Activated CD4-positive, alpha-beta T cell treated with anti-CD3 and anti-CD28 coated beads for 4 hours (primary cell): ENCODE data around the gene IWS1.
A peak's percentile ranks its signal among the peaks of the same experiment; 100 is the strongest.
"Not testable (repeated sequence)": the region's sequence is repeated elsewhere in the genome, so short reads cannot be mapped to it uniquely, and the experiment has no call there.

Experiments used
- DNase-seq, 2 donors: peaks; one replicate each; pipeline ENCODE4 v3.0.0-alpha.2; 2020

IWS1 gene

DNA sequence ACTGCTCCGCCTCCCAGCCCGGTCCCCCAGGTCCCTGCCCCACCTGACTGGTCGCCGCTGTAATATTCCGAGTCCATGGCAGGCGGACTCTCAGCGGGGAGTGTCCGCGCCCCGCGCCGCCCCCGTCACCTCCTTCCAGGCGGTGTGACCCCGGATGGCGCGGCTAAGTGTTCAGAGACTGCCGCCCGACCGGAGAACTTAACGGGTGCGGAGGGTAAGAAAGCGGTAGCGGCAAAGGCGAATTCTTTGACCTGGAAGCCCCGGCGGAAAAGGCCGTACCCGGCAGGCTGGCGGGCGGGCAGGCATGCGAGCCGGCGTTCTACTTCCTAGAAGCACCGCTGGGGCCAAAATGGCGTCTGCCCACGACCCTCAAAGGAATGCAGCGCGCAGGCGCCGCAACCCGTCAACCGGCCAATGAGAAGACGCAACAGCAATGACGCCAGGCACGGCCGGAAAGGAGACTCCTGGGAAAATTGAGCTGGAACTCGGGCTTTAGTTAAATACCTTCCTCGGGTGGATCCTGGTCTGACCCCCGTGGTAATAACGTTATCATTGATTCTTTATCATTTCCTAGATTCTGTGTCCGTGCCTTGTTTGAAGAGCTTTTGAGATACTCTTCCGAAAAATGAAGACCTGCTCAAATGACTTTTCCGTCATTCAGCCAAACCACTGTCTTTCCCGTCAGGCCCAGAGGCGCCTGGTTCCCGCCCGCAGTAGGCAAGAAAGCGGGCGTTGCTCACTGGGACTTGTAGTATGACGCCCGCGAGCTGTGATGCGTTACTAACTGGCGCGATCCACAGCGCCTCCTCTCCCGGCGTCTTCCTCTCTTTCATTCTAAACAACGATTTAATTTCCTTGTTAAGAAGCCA, at the start of gene IWS1:
Gene IWS1, minus strand, starts transcription at position 358 of the 869 bp plus-strand sequence. Its CDS starts 281 bp downstream, at position 77.
- peak; percentile 87 to 91 for DNase-seq

DNA sequence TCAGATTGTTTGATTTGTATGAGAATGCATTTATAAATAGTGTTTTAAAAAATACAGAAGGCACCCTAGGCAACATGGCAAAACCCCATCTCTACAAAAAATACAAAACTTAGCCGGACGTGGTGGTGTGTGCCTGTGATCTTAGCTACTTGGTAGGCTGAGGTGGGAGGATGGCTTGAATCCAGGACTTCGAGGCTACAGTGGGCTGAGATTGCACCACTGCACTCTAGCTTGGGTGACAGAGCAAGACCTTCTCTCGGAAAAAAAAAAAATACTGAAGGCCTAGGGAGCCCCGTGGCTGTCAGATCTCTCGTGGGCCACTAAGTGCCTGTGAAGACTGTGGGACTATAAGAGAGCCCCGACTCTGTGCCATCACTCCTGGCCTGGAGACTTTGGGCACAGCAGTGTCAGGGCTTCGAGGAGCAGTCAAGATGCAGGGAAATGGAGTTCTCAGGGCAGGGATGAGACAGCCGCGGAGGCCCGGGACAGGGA, 49.7 kb upstream of the IWS1 start:
- DNase-seq, result no peak

DNA sequence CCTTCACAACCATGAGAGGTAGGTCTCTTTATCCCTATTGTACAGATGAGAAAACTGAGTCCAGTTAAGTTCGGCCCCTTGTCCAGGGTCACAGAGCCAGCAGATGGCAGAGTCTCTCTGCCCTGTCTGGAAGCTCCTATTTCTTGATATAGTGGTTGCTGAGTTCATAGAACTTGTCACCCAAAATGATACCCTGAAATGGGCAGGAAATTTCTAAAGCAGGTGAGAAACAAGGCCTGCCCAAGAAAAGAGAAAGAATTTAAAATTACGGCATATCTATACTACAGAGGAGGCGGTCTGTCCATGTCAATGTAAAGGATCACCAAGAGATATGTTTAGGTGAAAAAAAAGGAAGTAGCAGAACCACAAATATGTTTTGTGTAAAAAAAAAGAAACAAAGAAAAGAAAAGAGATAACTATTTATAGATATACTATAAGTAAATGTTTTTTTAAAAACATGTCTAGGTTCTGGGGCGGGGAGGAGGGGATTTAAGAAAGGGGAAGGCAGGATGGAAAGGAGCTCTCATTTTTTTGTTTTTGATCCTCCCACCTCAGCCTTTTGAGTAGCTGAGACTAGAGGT, 49.0 kb upstream of the IWS1 start:
- no peak for DNase-seq

DNA sequence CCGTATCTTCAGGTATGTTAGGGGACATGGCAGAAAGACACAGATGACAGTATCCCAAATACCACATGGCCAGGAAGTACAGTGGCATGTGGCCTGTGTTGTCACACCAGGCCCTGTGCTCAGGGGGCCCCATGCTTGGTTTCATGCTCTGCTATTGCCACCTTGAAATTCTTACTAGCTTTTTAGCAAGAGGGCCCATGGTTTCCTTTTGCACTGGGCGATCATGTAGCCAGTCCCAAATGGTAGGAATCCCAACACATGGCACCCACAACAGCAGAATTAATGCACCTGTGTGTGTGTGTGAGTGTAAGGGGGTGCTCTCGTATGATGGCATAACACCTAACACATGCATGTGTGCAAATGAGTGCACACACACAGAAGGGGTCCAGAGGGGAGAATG, 48.4 kb upstream of the IWS1 start:
- DNase-seq, result no peak

DNA sequence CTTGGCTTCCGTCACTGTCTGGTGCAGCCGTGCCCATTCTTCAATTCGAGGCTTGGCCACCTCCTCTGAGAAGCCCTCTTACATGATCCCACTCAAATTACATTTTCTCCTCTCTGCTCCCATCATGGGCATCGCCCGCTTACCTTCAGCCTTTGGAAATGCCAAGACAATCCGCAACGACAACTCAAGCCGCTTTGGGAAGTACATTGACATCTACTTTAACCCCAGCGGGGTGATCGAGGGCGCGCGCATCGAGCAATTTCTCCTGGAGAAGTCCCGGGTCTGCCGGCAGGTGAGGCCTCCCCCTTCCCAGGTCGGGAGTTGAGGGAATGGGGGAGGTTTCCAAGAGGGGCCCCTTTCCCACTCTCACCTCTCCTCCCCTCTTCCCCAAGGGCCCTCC, 47.5 kb upstream of the IWS1 start:
- DNase-seq, result no peak

DNA sequence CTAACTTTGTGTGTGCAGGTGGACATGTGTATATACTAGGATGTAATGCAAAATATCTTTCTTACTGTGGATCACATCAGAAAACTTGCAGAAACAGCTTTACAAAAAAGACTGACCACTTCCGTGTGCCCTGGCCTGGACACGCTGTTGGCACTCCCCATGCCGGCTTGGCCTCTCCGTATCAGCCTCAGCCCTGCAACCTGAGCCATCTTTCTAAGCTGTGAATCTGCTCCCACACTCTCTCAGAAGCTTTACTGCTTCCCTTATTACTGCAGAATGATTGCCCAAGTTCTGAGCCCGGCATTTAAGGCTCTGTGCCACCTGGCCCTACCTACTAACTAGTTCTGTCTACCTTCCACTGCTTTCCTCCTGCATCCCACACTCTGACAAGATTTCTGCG, 47.0 kb upstream of the IWS1 start:
- DNase-seq, result no peak

DNA sequence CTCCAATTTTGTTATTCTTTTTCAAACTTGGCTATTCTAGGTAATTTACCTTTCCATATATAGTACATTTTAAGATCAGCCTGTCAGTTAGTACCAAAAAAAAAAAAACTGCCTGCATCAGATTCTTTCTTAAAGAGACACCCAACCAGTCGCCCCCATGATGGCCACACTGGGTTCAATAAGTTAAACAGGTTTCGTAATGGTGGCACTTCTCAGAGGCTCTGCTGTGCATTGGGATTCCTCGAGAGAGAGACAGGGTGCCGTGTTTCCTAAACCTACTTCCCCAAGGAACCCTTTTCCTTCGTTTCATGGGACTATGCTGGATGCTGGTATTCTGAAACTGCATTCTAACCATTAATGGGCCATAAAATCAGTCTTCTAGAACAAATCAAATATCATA, 46.6 kb upstream of the IWS1 start:
- no peak for DNase-seq

DNA sequence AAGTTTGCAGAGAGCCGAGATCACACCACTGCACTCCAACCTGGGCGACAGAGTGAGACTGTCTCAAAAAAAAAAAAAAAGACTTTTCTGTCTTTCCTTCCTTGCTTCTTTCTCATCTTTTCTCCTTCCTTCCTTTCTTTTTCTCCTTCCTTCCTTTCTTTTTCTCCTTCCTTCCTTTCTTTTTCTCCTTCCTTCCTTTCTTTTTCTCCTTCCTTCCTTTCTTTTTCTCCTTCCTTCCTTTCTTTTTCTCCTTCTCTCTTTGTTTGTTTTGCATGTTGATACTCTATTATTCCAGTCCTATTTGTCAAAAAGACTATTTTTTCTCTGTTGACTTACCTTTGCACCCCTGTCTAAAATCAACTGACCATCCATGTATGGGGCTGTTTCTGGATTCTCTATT, 46.1 kb upstream of the IWS1 start:
- DNase-seq, result not testable (repeated sequence)

DNA sequence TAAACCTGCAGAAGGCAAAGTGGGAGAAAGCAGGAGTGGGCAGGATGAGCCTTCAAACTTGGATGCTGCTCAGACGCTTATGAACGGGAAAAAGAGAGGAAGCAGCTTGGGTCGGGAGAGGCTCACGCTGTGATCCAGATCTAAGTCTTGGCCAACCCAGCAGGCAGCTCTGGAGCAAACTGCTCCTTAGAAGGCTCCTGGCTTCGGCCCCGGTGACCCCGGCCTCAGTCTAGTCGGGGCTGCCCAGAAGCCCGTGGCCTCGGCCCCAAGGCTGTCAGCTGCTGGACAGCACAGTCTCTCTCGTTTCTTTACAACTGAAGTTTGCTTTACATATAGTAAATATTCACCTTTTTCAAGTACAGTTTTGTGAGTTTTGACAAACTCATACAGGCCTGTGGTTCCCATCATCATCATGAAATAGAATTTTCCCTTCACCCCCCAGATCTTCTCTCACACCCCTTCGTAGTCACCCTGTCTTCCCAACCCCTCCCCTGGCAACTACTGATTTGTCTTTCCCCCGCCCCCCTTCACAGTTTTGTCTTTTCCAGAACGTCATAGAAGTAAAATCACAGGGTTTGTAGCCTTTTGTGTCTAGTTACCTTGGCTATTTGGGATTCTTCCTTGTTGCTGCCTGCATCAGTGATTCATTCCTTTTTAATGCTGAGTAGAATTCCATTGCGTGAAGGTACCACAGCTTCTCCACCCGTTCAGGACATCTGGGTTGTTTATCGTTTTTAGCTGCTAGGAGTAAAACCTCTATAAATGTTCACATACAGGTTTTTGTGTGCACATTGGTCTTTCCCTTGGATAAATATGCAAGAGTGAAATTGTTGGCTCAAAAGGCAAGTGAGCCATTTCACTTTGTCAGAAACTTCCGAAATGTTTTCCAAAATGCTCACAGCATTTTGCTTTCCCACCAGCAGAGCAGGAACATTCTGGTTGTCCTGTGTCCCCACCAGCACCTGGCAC, 44.3 kb upstream of the IWS1 start:
- no peak for DNase-seq

DNA sequence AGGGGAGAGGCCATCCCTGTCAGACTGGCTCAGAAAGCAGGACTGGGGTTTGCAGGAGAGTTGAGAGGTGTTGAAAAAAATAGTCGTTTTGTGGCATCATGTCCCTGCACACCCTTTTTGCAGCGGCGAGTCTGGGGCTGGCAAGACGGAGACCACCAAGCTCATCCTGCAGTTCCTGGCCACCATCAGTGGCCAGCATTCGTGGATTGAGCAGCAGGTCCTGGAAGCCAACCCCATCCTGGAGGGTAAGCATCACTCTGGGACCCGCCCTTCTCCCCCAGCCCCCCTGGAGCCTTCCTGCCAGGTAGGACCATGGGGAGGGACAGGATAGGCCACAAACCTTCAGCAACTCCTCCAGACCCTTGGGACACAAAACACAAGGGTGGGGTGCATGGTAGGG, 43.4 kb upstream of the IWS1 start:
- no peak for DNase-seq

DNA sequence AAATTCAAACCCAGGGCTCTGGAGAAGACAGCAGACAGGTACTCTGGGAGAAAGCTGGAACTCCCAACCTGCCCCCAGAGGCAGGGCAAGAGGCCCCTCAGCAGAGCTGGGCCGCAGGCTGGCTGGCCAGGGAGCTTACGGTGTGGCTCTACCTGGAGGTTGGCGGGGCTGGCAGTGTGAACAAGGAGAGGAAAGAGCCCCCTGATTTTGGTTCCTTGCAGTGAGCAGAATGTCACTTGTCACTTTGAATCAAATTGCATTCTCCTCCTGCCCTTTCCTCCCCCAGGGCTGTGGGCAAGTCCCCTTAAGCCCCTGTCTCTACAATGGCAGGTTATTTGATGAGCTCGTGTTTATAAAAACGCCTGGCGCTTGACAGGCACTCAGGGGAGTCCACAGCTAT, 41.8 kb upstream of the IWS1 start:
- no peak for DNase-seq

DNA sequence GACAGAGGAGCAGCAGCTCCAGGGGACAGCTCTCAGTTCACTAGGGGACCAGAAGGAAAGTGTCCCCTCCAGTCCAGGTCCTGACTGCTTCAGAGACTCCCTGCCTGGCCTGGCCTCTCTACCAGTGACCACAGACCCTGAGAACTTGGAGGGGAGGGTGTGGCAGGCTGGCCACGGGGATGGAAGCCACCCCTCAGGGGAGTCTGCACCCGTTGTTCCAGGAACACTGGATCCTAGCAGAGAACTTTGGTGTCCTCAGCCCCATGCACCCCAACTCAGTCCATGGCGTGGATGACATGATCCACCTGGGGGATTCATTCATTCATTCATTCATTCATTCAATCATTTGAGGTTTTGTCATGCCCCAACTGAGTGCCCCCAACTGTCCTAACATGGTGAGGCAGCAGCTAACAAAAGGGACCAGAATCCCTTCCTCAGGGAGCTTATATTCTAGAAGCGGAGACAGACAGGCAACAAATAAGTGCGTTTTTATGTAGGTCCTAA, 41.1 kb upstream of the IWS1 start:
- DNase-seq, result no peak

DNA sequence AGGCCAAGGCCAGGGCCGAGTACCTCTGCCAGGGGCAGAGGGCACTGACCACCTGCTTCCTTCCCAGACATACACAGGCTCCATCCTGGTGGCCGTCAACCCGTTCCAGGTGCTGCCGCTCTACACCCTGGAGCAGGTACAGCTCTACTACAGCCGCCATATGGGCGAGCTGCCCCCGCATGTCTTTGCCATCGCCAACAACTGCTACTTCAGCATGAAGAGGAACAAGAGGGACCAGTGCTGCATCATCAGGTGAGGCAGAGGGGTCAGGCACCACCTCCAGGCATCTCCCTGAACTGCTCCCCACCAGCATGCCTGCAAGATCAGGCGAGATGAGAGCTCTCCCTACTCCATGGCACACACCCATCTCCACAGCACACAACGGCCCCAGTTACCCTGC, 40.3 kb upstream of the IWS1 start:
- no peak for DNase-seq

DNA sequence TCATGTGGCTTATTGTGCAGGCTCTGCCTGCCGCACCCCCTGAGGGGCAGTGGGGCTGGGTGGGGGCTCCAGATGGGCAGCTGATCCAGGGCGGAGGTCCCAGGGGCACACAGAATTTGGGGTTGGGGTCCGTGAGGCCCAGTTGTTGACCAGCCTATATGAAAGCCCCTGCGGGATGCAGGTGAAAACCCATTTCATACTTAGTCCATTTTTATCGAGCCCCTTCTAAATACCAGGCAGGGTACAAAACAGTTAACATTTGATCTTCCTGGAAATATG, 39.8 kb upstream of the IWS1 start:
- DNase-seq, result no peak

DNA sequence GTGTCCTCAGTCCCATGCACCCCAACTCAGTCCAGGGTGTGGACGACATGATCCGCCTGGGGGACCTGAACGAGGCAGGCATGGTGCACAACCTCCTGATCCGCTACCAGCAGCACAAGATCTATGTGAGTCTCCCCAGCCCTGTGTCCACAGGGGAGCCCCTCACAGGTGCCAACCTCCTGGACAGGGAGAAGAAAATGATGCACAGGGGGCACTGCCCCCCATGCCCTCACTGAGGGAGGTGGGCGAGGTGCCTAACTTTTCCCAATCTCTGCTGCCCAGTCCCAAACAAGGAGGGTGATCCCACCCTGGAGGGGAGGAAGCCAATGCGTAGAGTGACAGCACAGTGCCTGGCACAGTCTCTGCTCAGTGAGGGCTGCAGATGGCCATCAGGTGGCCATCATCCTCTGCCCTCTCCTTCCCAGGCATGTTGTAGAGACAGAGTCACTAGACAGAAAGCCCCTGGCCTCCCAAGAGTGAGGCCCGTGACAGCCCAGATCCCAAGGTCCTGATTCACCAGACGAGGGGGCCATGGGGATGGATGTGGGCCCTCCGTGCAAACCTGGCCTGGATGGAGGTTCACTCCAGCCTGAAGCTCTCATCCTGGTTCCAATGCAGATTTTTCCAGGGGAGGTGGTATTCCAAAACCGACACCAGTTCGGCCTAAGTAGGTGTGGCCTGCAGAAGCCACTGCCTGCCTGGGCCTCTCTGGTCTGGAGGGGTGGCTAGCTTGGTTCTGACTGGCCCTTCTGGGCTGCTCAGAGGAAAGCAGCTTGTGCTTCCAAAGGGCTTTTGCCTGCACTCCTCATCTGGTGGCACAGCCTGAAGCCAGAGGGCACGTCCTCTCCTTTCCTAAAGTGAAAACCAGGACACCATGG, 39.2 kb upstream of the IWS1 start:
- DNase-seq, result no peak

DNA sequence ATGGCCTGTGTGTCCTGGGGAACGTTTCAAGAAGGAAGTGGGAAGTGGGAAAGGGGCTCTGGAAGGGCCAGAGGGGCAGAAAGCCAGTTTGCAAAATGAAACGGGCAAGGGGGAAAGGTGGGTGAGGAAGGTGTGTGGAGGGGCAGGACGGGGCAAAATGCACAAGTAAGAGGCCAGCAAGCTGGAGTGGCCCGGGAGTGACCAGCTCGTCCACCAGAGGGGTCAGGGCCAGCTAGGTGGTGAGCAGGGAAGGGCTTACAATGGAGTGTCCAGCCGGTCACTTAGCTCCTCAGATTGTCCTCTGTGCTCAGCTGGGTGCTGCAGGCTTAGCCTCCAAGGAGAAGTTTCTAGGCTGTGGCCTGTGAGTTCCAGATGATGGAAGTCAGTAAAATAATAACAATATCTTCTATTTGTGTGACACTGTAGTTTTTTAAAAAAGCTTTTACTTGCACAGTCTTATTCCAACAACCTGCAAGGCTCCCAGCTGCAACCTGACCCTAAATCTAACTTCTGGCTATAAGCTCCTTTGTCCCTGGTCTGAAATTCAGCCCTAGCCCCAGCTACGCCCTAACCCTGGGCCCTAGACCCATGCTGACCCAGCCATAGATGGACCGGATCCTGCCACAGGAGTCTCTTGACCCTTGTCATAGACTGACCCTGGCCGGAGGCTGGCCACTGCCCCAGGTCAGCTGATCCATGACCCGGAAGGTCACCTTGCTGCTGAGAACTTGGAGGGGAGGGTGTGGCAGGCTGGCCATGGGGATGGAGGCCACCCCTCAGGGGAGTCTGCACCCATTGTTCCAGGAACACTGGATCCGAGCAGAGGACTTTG, 38.4 kb upstream of the IWS1 start:
- DNase-seq, result no peak

DNA sequence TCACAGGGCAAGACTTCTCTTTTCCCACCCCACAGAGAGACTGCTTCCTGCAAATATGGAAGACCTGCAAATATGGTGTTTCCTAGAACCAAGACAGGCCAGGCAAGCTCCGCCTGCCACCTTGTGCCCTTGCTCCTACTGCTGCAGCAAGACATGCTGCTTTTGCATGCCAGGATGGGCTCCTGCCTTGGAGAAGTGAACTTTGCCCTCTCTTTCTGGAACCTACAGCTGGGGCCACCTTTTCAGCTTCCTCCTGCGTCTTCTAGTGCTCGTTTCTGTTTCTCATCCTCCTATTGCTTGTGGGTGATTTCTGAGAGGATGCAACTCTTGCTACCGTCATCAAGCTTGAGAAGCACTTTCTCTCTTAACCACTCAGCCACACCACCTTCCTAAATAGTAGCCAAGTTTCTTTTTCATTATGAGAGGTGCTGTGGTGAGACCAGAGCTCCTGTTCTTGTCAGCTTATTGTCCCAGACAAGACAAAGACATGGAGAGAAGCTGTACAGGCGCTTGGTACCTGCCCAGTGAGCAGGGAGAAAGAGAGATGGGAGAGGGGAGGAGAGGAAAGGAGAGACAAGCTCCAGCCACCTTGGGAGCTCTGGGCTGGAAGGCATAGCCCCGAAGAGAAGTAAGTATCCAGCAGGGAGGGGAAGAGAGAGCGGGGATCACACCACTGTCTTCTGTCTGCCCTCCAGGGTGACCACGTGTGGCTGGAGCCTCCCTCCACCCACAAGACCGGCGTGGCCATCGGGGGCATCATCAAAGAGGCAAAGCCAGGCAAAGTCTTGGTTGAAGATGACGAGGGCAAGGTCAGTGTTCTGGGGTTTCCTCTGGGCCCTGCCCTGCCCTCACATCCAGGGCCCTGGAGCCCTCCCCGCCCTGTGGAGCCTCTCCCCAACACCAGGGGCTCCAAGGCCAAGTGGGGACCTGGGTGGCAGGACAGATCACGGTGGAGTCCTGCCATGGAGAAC, 37.5 kb upstream of the IWS1 start:
- DNase-seq, result no peak

DNA sequence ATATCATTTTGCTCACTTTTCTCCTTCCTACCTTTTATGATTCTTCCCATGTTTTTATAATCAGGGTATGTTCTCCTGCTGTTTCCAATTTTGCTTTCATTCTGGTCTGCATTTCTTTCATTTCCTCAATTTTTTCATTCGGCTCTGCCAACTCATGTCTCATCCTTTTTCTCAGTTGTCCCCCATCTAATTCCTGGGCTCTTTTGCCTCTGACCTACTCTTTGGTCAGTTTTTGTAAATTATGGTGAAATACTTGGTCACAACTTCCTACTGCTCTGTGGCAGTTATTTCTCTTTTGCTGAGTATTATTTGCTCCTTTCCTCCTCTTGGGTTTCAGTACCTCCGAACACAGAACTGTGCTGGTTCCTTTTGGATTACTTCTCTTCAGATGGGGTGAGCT, 36.6 kb upstream of the IWS1 start:
- DNase-seq, result no peak

DNA sequence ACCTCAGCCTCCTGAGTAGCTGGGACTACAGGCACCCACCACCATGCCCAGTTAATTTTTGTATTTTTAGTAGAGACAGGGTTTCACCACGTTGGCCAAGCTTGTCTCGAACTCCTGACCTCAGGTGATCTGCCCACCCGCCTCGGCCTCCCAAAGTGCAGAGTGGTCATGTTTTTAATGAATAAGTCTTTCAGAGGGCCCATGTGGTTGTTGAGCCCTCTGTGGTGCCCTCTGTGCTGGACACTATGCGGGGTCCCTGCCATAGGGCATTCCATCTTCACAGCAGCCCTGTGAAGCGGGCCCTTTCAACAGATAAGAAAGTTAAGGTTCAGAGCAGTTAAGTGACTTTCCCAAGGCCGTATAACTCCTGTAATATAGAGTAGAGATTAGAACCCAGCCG, 35.1 kb upstream of the IWS1 start:
- DNase-seq, result no peak

DNA sequence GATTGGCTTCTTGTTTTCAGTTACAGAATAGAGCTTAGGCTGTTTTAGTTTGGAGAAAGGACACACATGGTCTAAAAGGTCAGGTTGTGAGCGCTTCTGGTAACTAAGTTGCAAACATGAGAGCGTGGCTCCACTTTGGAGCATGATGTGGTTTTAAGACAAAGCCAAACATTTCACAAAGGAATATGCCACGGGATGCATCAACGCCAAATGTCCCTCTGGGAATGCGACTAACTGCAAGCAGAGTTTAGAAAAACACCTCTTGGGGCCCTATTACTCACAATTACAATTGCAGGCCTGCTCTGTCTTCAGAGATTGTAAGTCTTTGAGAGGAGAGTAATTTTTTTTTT, 34.6 kb upstream of the IWS1 start:
- no peak for DNase-seq
